ENCODE data around the gene CELSR1.
"Not testable (repeated sequence)": the region's sequence is repeated elsewhere in the genome, so short reads cannot be mapped to it uniquely, and the experiment has no call there.

The CELSR1 gene

DNA sequence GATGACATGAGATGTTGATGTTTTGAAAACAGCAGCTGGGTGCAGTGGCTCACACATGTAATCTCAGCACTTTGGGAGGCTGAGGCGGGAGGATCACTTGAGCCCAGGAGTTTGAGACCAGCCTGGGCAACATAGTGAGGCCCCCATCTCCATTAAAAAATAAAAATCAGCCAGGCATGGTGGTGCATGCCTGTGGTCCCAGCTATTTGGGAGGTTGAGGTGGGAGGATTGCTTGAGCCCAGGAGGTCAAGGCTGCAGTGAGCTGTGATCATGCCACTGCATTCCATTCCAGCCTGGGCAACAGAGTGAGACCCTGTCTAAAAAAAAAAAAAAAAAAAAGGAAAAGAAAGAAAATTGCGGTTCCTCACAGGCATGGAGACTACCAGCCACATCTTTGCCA lies 224.6 kb downstream of the CELSR1 start:
- DNase-seq, result not testable (repeated sequence)

DNA sequence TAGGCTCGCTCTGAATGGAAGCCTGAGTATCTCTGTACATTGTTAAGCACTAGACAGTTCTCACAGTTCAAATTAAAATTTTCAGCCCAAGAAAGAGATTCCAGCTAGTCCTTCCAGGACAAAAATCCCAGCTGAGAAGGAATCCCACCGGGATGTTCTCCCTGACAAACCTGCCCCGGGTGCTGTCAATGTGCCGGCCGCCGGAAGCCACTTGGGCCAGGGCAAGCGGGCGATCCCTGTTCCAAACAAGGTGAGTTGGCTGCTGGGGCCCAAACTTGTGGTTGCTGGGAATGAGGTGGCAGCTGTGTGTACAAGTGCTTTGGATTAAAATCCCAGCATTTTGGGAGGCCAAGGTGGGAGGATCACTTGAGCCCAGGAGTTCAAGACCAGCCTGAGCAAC lies 225.4 kb downstream of the CELSR1 start:
- no peak for DNase-seq
